Duodenal mucosa (tissue), 2 donors: ENCODE data around the gene ARHGAP35.

Experiments used
- H3K27ac ChIP-seq: one replicate; pipeline ENCODE4 v1.7.0; 2013; ENCODE audit warnings: low read depth, low read length
- H3K27me3 ChIP-seq, 2 donors: one replicate each; pipeline ENCODE4 v1.7.0; 2013; ENCODE audit warnings: low read length in 2 of 2, control low read depth in 1 of 2; ENCODE audit not compliant: insufficient read depth in 2 of 2, control insufficient read depth in 1 of 2
- H3K36me3 ChIP-seq, 2 donors: one replicate each; pipeline ENCODE4 v1.7.0; 2013; ENCODE audit warnings: low read length in 2 of 2, control low read depth in 1 of 2; ENCODE audit not compliant: insufficient read depth in 2 of 2, control insufficient read depth in 1 of 2
- H3K4me1 ChIP-seq, 2 donors: one replicate each; pipeline ENCODE4 v1.7.0; 2013; ENCODE audit warnings: low read length in 2 of 2, control low read depth in 1 of 2; ENCODE audit not compliant: insufficient read depth in 2 of 2, control insufficient read depth in 1 of 2
- H3K4me3 ChIP-seq, 2 donors: one replicate each; pipeline ENCODE4 v1.7.0; 2013; ENCODE audit warnings: low read length in 2 of 2, low read depth in 1 of 2
- H3K9ac ChIP-seq, 2 donors: one replicate each; pipeline ENCODE4 v1.7.0; 2013; ENCODE audit warnings: low read length in 2 of 2, low read depth in 1 of 2
- H3K9me3 ChIP-seq, 2 donors: one replicate each; pipeline ENCODE4 v1.7.0; 2013; ENCODE audit warnings: low read length in 2 of 2, control low read depth in 1 of 2; ENCODE audit not compliant: control insufficient read depth in 1 of 2

Gene ARHGAP35

DNA sequence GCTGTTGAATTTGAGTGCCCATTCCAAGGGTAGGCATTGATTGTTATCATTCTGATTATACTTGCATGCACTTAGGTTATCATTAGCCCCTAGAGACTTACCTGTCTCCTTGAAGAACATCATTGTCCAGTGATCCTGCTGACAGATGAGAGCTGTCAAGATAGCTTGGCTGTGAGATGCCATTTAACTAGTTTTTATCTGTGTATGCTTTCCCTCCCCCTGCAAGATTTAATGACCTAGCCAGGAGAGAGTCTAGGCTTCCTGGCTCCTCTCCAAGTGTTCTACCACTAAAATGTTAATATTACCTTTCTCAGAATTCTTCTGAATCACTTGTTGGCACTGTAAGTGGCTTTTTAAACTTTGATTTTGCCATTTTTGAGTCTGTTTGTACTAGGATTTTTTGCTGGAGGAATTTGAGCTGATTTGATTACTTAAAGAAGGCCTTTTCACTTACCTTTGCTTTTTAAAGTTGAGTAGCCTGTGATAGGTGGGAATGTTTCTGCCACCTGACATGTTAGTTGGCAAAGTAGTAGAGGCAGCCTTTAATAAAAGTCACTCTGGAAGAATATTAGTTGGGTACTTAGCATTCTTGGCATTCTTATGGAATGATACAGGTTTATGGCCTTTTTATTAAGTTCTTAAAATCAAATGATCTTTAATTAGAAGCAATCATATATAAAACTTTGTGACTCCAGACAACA, 41.1 kb downstream of the ARHGAP35 start:
- Histone ChIP-seq H3K27me3 (no peaks in the 10 kb centered on the region), H3K27ac (no peak overlapping the region), H3K4me1 (peaks cover 13 to 23% of the 10 kb centered on the region in 2 donors), H3K9me3 (no peaks in the 10 kb centered on the region), H3K9ac (no peak overlapping the region), H3K4me3 (no peak overlapping the region), H3K36me3 (no peaks in the 10 kb centered on the region)

- H3K27ac ChIP-seq: no peak overlapping the region
Observed at GRCh38 chr19:46902402-46902766, 41.6 kb downstream of the ARHGAP35 start.

GRCh38 chr19:46903458-46903857, 42.7 kb downstream of the ARHGAP35 start:
- Histone ChIP-seq H3K9ac (no peak overlapping the region), H3K27ac (no peak overlapping the region), H3K4me3 (no peak overlapping the region), H3K36me3 (no peaks in the 10 kb centered on the region), H3K4me1 (peaks cover 13 to 23% of the 10 kb centered on the region in 2 donors), H3K27me3 (no peaks in the 10 kb centered on the region), H3K9me3 (no peaks in the 10 kb centered on the region)

More at GRCh38 chr19:46902402-46902766, 41.6 kb downstream of the ARHGAP35 start:
- Histone ChIP-seq H3K9ac (no peak overlapping the region), H3K36me3 (no peaks in the 10 kb centered on the region), H3K4me3 (no peak overlapping the region), H3K4me1 (peaks cover 13 to 23% of the 10 kb centered on the region in 2 donors), H3K27me3 (no peaks in the 10 kb centered on the region), H3K9me3 (no peaks in the 10 kb centered on the region)

GRCh38 chr19:46904114-46905060, 43.6 kb downstream of the ARHGAP35 start:
- peaks cover 13 to 23% of the 10 kb centered on the region in 2 donors for H3K4me1 ChIP-seq
- no peaks in the 10 kb centered on the region for H3K36me3 ChIP-seq
- H3K27me3 ChIP-seq: no peaks in the 10 kb centered on the region
- no peak overlapping the region for H3K9ac ChIP-seq
- no peak overlapping the region for H3K27ac ChIP-seq
- no peaks in the 10 kb centered on the region for H3K9me3 ChIP-seq
- no peak overlapping the region for H3K4me3 ChIP-seq

DNA sequence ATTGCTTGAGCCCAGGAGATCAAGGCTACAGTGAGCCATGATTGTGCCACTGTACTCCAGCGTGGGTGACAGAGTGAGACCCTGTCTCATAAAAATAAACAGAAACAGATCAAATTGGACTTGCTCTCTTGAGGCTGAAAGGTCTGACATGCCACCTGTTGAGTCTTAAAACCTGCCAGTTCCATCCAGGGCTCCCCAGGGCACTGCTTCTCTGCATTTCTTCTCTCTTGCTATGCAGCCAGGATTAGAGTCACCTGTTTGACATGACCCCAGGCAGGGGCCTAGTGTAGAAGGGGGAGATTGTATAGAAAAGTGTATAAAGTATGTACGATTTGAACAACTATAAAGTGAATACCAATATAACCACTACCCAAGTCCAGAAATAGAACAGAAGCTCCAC, 45.4 kb downstream of the ARHGAP35 start:
- H3K4me1 ChIP-seq: peaks cover 13 to 23% of the 10 kb centered on the region in 2 donors
- H3K36me3 ChIP-seq: no peaks in the 10 kb centered on the region
- no peak overlapping the region for H3K27ac ChIP-seq

DNA sequence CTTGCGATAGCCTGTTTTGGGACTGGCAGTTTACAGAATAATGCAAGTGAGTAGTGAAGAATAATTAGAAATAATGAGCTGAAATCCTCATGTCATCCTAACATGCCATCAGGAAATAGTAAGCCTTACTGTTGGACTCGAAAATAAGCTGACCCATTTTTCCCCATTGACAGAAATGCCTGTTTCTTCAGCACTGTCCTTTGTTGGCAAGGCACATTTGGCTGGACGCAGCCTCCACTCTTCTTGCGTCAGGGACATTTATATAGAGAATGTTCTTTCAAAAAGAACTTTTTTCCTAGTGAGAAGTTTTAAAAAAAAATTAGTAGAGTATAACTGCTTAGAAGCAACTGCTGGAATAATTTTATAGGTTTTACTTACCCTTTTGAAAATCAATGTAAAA, 47.1 kb downstream of the ARHGAP35 start:
- H3K27me3 ChIP-seq: no peaks in the 10 kb centered on the region
- no peaks in the 10 kb centered on the region for H3K9me3 ChIP-seq
- H3K9ac ChIP-seq: no peak overlapping the region
- peaks cover 8 to 9% of the 10 kb centered on the region in 2 donors for H3K4me1 ChIP-seq
- H3K4me3 ChIP-seq: no peak overlapping the region
- no peaks in the 10 kb centered on the region for H3K36me3 ChIP-seq
- no peak overlapping the region for H3K27ac ChIP-seq

More for the DNA sequence above, 45.4 kb downstream of the ARHGAP35 start:
- no peak overlapping the region for H3K9ac ChIP-seq
- H3K27me3 ChIP-seq: no peaks in the 10 kb centered on the region
- H3K4me3 ChIP-seq: no peak overlapping the region
- H3K9me3 ChIP-seq: no peaks in the 10 kb centered on the region

- Histone ChIP-seq H3K27ac (no peak overlapping the region), H3K9ac (no peak overlapping the region), H3K4me1 (no peaks in the 10 kb centered on the region), H3K36me3 (no peaks in the 10 kb centered on the region), H3K9me3 (no peaks in the 10 kb centered on the region), H3K4me3 (no peak overlapping the region), H3K27me3 (no peaks in the 10 kb centered on the region)
Observed at GRCh38 chr19:46909356-46909755, 48.6 kb downstream of the ARHGAP35 start.
